Liver (tissue), 3 donors: ENCODE data around the gene CEP128.

Experiments
- CTCF ChIP-seq: fragments of 150-350 bp; IDR thresholded peaks from 2 replicates; pipeline ENCODE4 v1.5.1; 2017; ENCODE audit warnings: improper control_type of control experiment, low read depth, low read length; ENCODE audit not compliant: missing input control
- REST ChIP-seq: IDR thresholded peaks from 2 replicates; pipeline ENCODE4 v1.6.1; 2016; ENCODE audit warnings: antibody characterized with exemption, mild to moderate bottlenecking
- RXRA ChIP-seq, 2 donors: IDR thresholded peaks; 2 replicates each; pipeline ENCODE4 v1.6.1; 2017 to 2018; ENCODE audit warnings: antibody characterized with exemption in 2 of 2, mild to moderate bottlenecking in 1 of 2
- YY1 ChIP-seq: IDR thresholded peaks from 2 replicates; pipeline ENCODE4 v1.6.1; 2016; ENCODE audit warnings: antibody characterized with exemption, mild to moderate bottlenecking
- donor health status: healthy.
- donor health status: healthy.

- no peak for TF ChIP-seq RXRA (IDR thresholded peaks at IDR 0.05)
- TF ChIP-seq CTCF, result no peak
- no peak for TF ChIP-seq YY1
- no peak for TF ChIP-seq REST
Measured at GRCh38 chr14:80621701-80622100, 319.8 kb downstream of the CEP128 start.
